GM19467 (cell line): ENCODE results near the gene KRTAP11-1.

ENCODE experiments used
- ATAC-seq: cut with Tn5 transposase; IDR thresholded peaks from one replicate; pipeline ENCODE4 v1.9.1; 2021; ENCODE audit warnings: mild to moderate bottlenecking, moderate library complexity; ENCODE audit not compliant: unreplicated experiment

The KRTAP11-1 gene

GRCh38 chr21:30881480-30881879 lies at the start of gene KRTAP11-1:
KRTAP11-1 (minus strand) TSS chr21:30881580; CDS start chr21:30881524, 56 bp downstream.
- no peak for ATAC-seq

GRCh38 chr21:30924146-30924700 lies 42.8 kb upstream of the KRTAP11-1 start:
- ATAC-seq: no peak

GRCh38 chr21:30921129-30921528 lies 39.7 kb upstream of the KRTAP11-1 start:
- ATAC-seq: no peak

- ATAC-seq: no peak
These were observed 36.2 kb upstream of the KRTAP11-1 start for GRCh38 chr21:30917557-30917956.

- ATAC-seq: no peak
These were observed 19.5 kb upstream of the KRTAP11-1 start for GRCh38 chr21:30900881-30901280.

GRCh38 chr21:30882866-30883597 lies 1.7 kb upstream of the KRTAP11-1 start:
- no peak for ATAC-seq

- no peak for ATAC-seq
These were observed 466 bp downstream of the KRTAP11-1 start for GRCh38 chr21:30880914-30881313.

GRCh38 chr21:30874526-30874925 lies 6.9 kb downstream of the KRTAP11-1 start:
- ATAC-seq: no peak

- ATAC-seq: no peak
These were observed 33.5 kb downstream of the KRTAP11-1 start for GRCh38 chr21:30847627-30848500.

GRCh38 chr21:30842990-30843389 lies 38.4 kb downstream of the KRTAP11-1 start:
- ATAC-seq: no peak

- no peak for ATAC-seq
These were observed 42.1 kb downstream of the KRTAP11-1 start for GRCh38 chr21:30839304-30839703.

GRCh38 chr21:30838536-30838935 lies 42.8 kb downstream of the KRTAP11-1 start:
- ATAC-seq: no peak

- no peak for ATAC-seq
These were observed 50.1 kb downstream of the KRTAP11-1 start for GRCh38 chr21:30831194-30831765.
